GM12801 (cell line): ENCODE data around the gene FYB1.

Experiments
- TF ChIP-seq, protein P1 (sequence below): IDR thresholded peaks from one replicate; pipeline ENCODE4 v1.5.1; 2011; ENCODE audit warnings: control low read depth; ENCODE audit not compliant: insufficient read length; ENCODE audit errors: extremely low read depth

FYB1 gene

DNA sequence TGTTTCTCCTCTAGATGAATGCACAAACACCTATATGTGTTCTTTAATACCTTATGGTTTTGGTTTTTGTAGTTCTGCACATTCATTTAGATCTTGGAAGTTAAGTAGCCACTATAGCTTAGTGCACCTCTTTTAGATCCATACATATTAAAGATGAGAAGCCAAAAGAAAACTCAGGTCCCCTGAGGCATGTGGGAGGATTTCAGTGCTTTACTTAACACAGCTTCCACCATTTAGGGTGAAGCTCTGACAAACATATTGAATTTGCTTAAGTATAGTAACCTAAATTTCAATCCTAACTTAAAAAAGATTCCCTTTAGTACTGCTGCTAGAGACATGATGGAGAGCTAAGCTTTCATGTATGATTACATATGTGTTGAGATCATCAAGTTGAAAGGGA, 119.5 kb downstream of the FYB1 start:
- TF ChIP-seq, protein P1, sequence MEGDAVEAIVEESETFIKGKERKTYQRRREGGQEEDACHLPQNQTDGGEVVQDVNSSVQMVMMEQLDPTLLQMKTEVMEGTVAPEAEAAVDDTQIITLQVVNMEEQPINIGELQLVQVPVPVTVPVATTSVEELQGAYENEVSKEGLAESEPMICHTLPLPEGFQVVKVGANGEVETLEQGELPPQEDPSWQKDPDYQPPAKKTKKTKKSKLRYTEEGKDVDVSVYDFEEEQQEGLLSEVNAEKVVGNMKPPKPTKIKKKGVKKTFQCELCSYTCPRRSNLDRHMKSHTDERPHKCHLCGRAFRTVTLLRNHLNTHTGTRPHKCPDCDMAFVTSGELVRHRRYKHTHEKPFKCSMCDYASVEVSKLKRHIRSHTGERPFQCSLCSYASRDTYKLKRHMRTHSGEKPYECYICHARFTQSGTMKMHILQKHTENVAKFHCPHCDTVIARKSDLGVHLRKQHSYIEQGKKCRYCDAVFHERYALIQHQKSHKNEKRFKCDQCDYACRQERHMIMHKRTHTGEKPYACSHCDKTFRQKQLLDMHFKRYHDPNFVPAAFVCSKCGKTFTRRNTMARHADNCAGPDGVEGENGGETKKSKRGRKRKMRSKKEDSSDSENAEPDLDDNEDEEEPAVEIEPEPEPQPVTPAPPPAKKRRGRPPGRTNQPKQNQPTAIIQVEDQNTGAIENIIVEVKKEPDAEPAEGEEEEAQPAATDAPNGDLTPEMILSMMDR, result no peak

DNA sequence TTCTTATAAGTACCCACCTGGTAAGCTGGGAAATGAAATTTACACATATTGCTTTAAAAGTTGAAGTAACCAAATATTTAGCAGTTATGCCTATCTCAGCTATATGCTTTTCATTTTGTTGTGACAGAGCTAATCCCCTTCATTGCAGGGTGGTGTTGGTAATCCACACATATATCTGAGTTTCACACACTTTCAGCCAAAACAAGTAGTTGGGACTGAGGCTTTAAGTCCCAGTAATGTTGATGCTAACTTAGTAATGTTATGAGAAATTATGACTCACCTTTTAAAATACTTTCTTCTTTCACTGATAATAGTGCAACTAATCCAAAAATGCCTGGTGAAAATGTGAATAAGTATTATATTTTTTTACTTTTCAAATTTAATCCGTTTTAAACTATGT, 126.0 kb downstream of the FYB1 start:
- TF ChIP-seq, protein P1, result no peak

DNA sequence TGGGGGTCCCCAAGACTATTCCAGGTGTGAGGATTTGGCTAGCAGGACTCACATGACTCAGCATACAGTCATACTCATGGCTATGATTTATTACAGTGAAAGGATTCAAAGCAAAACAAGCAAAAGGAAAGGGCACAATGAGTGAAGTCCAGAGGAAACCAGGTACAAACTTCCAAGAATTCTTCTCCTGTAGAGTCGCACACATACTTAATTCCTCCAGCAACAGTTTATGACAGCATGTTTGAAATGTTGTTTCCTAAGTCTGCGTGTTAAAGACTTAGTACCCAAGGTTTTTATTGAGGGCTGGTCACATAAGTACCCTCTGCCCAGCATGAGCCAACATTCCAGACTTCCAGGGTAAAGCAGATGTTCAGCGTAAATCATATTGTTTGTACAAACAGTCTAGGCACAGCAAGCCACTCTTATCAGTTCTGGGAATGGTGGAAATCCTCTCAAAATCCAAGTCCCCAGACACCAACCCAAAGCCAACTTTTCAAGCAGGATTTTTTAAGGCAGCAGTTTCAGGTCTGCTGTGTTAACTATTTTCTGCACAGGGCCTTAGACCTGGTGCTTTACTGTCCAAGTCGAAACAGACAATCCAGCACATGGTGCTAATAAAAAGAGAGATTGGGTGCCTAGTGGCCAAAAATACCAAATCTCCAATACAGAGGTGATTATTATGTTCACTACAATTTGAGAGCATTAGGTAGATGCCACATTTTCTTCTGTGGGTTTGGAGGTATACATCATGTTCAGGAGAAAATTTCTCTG, 126.6 kb downstream of the FYB1 start:
- TF ChIP-seq, protein P1, result no peak

DNA sequence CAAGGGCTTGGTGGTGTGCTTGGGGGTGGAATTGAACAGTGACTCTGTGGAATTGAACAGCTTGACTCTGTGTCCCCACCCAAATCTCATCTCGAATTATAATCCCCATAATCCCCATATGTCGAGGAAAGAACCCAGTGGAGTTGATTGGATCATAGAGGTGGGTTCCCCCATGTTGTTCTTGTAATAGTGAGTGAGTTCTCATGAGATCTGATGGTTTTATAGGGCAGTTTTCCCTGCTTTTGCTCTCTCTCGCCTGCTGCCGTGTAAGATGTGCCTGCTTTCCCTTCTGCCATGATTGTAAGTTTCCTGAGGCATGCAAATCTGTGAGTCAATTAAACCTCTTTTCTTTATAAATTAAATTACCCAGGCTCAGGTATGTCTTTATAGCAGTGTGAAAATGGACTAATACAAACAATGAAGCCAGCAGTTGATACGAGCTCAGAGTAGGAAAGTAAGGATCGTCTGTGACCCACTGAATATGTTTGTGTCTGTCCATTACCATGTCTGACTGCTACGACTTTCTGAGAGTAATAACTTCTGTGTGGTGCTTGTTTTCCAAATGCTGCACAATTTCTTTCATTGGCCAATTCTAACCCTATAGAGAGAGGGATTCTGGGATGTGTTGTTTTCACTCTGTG, 127.3 kb downstream of the FYB1 start:
- TF ChIP-seq, protein P1, result no peak

DNA sequence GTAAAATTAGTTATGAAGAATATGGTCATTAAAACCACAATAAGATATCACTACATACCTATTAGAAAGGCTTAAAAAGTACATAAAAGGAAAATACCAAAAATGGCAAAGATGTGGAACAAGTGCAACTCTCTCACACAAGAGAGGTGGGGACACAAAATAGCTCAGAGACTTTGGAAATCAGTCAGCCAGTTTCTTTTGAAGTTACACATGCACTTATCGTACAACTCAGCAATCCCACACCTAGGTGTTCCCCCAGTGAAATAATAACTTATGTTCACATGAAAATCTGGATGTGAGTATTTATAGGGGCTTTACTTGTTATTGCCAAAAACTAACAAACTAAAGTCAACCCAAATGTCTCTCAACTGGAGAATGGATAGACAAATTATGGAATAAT, 135.4 kb downstream of the FYB1 start:
- TF ChIP-seq, protein P1, result no peak

DNA sequence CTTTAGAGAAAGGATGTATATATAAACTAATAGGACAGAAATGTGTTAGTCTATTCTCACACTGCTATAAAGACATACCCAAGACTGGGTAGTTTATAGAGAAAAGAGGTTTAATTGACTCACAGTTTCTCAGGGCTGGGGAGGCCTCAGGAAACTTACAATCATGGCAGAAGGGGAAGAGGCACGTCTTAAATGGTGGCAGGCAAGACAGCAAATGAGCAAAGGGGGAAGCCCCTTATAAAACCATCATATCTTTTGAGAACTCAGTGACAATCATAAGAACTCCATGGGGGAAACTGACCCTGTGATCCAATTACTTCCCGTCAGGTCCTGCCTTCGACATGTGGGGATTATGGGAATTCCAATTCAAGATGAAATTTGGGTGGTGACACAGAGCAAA, 136.4 kb downstream of the FYB1 start:
- TF ChIP-seq, protein P1, result no peak

DNA sequence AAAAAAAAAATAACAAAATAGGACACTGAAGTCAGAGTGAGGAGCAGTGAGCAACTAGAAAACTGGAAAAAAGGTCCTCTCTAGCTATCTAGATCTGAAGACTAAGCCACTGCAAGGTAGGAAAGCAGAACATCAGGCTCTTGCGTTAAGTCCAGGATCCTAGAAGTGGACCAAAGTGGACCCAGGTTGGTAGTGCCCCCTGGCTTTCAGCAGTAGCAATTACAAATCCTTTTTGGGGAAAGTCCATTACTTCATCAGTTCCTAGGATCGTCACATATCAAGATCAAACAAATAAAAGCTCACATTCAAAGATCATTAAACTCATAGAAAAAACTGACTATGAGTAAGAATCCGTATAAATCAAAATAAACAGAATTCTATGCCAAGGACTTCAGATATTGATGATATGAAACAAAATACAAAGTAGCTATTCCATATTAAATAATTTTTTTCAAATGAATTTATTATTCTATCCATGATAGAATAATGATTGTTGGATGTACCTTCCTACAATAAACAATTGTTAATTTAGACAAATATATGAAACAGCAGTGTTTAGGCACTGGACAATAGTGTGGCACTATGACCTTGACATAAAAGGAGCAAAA, 138.7 kb downstream of the FYB1 start:
- TF ChIP-seq, protein P1, result peak; percentile 2
